Endothelial cell of umbilical vein (primary cell): ENCODE results near the gene CREB3L2. TPM values are rescaled to one million over a fixed set of nuclear protein-coding genes. Genes with fewer than 3 reads are reported as not detected.

Experiments
- BruUV-seq: library from RNA; stranded (reverse); fragments of 400-500 nt; replicated peaks from 2 replicates; lab custom pipeline; 2021; lab: Mats Ljungman, UMichigan
- CTCF ChIA-PET: fragments of 300-600, 350-600 bp; sonication (Branson Sonifier 250); formaldehyde crosslinking; loops from one replicate; lab custom pipeline; 2021; ENCODE audit warnings: antibody characterized with exemption, inconsistent platforms; lab: Charles Lee
- POLR2A ChIA-PET: fragments of 300-600, 350-600 bp; sonication (Branson Sonifier 250); formaldehyde crosslinking; loops from one replicate; lab custom pipeline; 2021; ENCODE audit warnings: antibody characterized with exemption, inconsistent platforms; lab: Charles Lee
- DNase-seq: peaks from one replicate; pipeline ENCODE4 v3.0.0-alpha.2; 2011; ENCODE audit warnings: low read depth, low spot score
- FAIRE-seq: peaks from 2 replicates; lab custom pipeline; 2011; peaks lifted over from hg19 to GRCh38; lab: Jason Lieb, UNC
- H2AFZ ChIP-seq: 2 replicates; pipeline ENCODE4 v1.6.0; 2012; ENCODE audit warnings: low read depth, low read length, control low read depth, inconsistent platforms
- H3K27ac ChIP-seq: 2 replicates; pipeline ENCODE4 v1.5.1; 2011; ENCODE audit warnings: low read depth, mild to moderate bottlenecking, control low read depth, low read length, moderate library complexity; ENCODE audit not compliant: insufficient read depth
- H3K27me3 ChIP-seq, 2 experiments: 2 replicates each; pipeline versions ENCODE4 v1.6.0 to v1.6.1; 2011; ENCODE audit warnings: low read length in 2 of 2, mixed read lengths in 1 of 2; ENCODE audit not compliant: control insufficient read depth in 2 of 2, insufficient read depth in 2 of 2
- H3K36me3 ChIP-seq, 2 experiments: 2 replicates in 1 of 2; 3 replicates in 1 of 2; pipeline ENCODE4 v1.5.1; 2011; ENCODE audit warnings: low read length in 2 of 2, mild to moderate bottlenecking in 1 of 2, moderate library complexity in 1 of 2; ENCODE audit not compliant: control insufficient read depth in 2 of 2, insufficient read depth in 2 of 2; ENCODE audit errors: extremely low read depth in 1 of 2
- H3K4me1 ChIP-seq: 3 replicates; pipeline ENCODE4 v1.5.1; 2011; ENCODE audit warnings: mild to moderate bottlenecking, low read length; ENCODE audit not compliant: control insufficient read depth, insufficient read depth; ENCODE audit errors: extremely low read depth
- H3K4me2 ChIP-seq: 2 replicates; pipeline ENCODE4 v1.6.1; 2011; ENCODE audit warnings: low read length, control low read depth, mixed read lengths; ENCODE audit not compliant: insufficient read depth
- H3K4me3 ChIP-seq, 3 experiments: fragments of 200-600 bp in 1 of 3; sonication (generic), shearing (Covaris generic) in 1 of 3; replicated peaks in 1 of 3; 2 replicates each; pipeline ENCODE4 v1.5.1; 2011 to 2016; ENCODE audit warnings: control low read depth in 3 of 3, low read length in 3 of 3, mild to moderate bottlenecking in 2 of 3, inconsistent platforms in 1 of 3, low read depth in 1 of 3, moderate library complexity in 1 of 3; ENCODE audit not compliant: insufficient read depth in 1 of 3
- H3K79me2 ChIP-seq: 2 replicates; pipeline ENCODE4 v1.6.0; 2012; ENCODE audit warnings: low read length, inconsistent platforms; ENCODE audit not compliant: control insufficient read depth, insufficient read depth
- H3K9ac ChIP-seq: replicated peaks from 2 replicates; pipeline ENCODE3; 2011; ENCODE audit warnings: low read length, control low read depth; ENCODE audit not compliant: insufficient read depth; ENCODE audit errors: extremely low read depth
- H3K9me1 ChIP-seq: replicated peaks from 3 replicates; pipeline ENCODE4 v1.6.0; 2011; ENCODE audit warnings: mild to moderate bottlenecking, low read length; ENCODE audit not compliant: control insufficient read depth, insufficient read depth; ENCODE audit errors: extremely low read depth
- H3K9me3 ChIP-seq: replicated peaks from 2 replicates; pipeline ENCODE4 v1.5.1; 2012; ENCODE audit warnings: low read length, inconsistent platforms; ENCODE audit not compliant: control insufficient read depth, insufficient read depth
- H4K20me1 ChIP-seq: replicated peaks from 2 replicates; pipeline ENCODE3; 2011; ENCODE audit warnings: mild to moderate bottlenecking, low read length; ENCODE audit not compliant: control insufficient read depth, insufficient read depth; ENCODE audit errors: extremely low read depth
- CTCF ChIP-seq, 2 donors: IDR thresholded peaks; 1 replicate in 1 of 2; 2 replicates in 1 of 2; pipeline ENCODE4 v1.5.1; 2011; ENCODE audit warnings: low read length in 2 of 2, mild to moderate bottlenecking in 2 of 2, moderate library complexity in 2 of 2, control low read depth in 1 of 2, inconsistent platforms in 1 of 2, low read depth in 1 of 2; ENCODE audit not compliant: insufficient read depth in 1 of 2; ENCODE audit errors: extremely low read depth in 1 of 2
- EZH2 ChIP-seq: IDR thresholded peaks from 2 replicates; pipeline ENCODE4 v1.6.1; 2012; ENCODE audit warnings: borderline replicate concordance, low read depth, mild to moderate bottlenecking, moderate library complexity, low read length, inconsistent platforms; ENCODE audit not compliant: severe bottlenecking
- FOS ChIP-seq: IDR thresholded peaks from 2 replicates; pipeline ENCODE4 v1.6.1; 2011; ENCODE audit warnings: mild to moderate bottlenecking, low read length, moderate library complexity, borderline replicate concordance; ENCODE audit not compliant: insufficient read depth
- GATA2 ChIP-seq: IDR thresholded peaks from 2 replicates; pipeline ENCODE4 v1.7.0; 2011; ENCODE audit warnings: low read depth, mild to moderate bottlenecking, moderate library complexity, mixed read lengths, low read length; ENCODE audit not compliant: insufficient read length, insufficient read depth
- JUN ChIP-seq: IDR thresholded peaks from 2 replicates; pipeline ENCODE4 v1.6.1; 2011; ENCODE audit warnings: borderline replicate concordance, low read depth; ENCODE audit not compliant: insufficient read length, insufficient read depth
- MYC ChIP-seq: IDR thresholded peaks from one replicate; pipeline ENCODE4 v1.6.1; 2011; ENCODE audit warnings: mild to moderate bottlenecking, low read depth, low read length
- POLR2A ChIP-seq: IDR thresholded peaks from 2 replicates; pipeline ENCODE4 v1.6.1; 2012; ENCODE audit warnings: low read depth, mild to moderate bottlenecking, control low read depth, low read length
- POLR2AphosphoS5 ChIP-seq: IDR thresholded peaks from 2 replicates; pipeline ENCODE4 v1.6.1; 2012; ENCODE audit warnings: low read depth, mild to moderate bottlenecking, control low read depth, low read length, moderate library complexity; ENCODE audit not compliant: insufficient read depth
- dilution Hi-C: fragments of 300-500 bp; cut with MboI; formaldehyde crosslinking; loops from one replicate; pipeline ENCODE4 v1.15.0; 2019; ENCODE audit warnings: low sequenced_read_pairs; ENCODE audit not compliant: extremely low pct_ligation_motif_present
- intact Hi-C: fragments of 100-400 bp; cut with micrococcal nuclease; formaldehyde crosslinking; loops from one replicate; pipeline ENCODE4 v1.10.0; 2022
- polyA plus RNA-seq, 4 experiments: library from polyadenylated mRNA; depleted of rRNA in 3 of 4; stranded (reverse) in 3 of 4; unstranded in 1 of 4; fragments of >200 nt; gene quantifications; 2 replicates each; pipeline versions ENCODE4 v1.2.1 to v1.2.3, GENCODE V29; 2011 to 2012; ENCODE audit warnings: missing spikeins in 1 of 4
- total RNA-seq: library from RNA; stranded (reverse); gene quantifications from 2 replicates; pipeline ENCODE4 v1.2.3, GENCODE V29; 2021

CREB3L2 gene
- total and polyA plus RNA-seq, 2 donors (not counting 3 experiments of a cell fraction or from before 2014, with no cell fraction given) = 32.1 to 93.4 TPM

- Histone ChIP-seq H3K9me3 (no peaks in the 10 kb centered on the region), H2AFZ (no peak overlapping the region), H3K4me1 (no peaks in the 10 kb centered on the region), H3K9ac (no peak overlapping the region), H3K36me3 (no peaks in the 10 kb centered on the region), H3K9me1 (no peaks in the 10 kb centered on the region), H3K4me2 (no peak overlapping the region), H4K20me1 (peaks cover 3% of the 10 kb centered on the region), H3K4me3 (no peak overlapping the region), H3K27me3 (no peaks in the 10 kb centered on the region), H3K79me2 (peaks cover 53% of the 10 kb centered on the region), H3K27ac (no peak overlapping the region)
- FAIRE-seq = peak; percentile 37
- POLR2A ChIA-PET = interaction anchor here (0.5 kb wide), 1 partner anchor 1971 kb away, joined by 3 read pairs; no protein-coding TSS in a partner anchor
- CTCF ChIA-PET = interaction anchor here (1.4 kb wide), 1 partner anchor 17 kb away, joined by 3 read pairs; no protein-coding TSS in a partner anchor
- dilution Hi-C loops = no loop called here
- TF ChIP-seq POLR2A (no peak), FOS (no peak), CTCF (IDR thresholded peaks at IDR 0.05; ENCODE audit: extremely low read depth in 1 of 2, insufficient read depth in 1 of 2, low read depth in 1 of 2, low read length in 2 of 2) (no peak), POLR2AphosphoS5 (no peak), MYC (no peak), EZH2 (no peak), JUN (no peak), GATA2 (no peak)
- intact Hi-C loops = no loop called here
- no TSS peak for BruUV-seq
- DNase-seq = peak; percentile 79
Measured at GRCh38 chr7:137943132-137943551, 58.7 kb downstream of the CREB3L2 start.
